Measurements from ENCODE around the gene LBH.

The LBH gene

DNA sequence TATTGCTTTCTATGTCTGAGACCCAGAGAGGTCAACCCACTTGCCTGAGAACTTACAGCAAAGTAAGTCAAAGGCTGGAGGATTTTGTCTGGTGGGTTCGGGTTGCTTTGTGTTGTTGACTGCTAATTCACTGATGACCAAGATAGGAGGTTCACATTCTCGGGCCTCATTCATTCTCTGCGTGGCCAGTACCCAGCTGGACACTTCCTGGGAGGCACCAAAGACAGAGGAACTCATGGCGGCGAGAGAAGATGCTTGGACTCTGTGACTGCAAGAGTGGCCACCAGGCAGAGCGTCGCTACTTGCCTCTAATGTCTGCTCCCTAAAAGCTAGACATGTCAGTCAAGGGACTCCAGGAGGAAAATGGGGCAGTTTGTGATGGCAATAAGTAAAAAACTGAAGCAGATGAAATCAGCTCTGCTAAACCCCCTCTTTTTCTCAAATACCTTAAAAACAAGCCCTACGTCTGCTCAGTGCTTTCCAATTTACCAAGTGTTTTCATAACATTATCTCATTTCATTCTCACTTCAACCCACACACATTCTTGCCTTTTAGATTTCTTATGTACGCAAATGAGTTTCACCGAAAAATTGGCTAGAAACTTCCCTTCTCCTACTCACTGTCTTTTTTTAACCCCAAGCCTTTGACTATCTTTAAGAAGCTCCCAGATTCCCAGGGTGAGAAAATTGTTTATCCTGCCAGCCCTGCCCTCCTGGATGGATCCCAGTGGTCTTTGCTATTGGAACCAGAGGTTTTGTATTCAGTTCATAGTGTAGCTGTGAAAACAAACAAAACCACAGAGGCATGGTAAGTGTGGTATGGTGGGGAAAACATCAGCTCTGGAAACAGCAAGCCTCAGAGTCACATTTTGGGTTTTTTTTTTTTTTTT lies 4.9 kb upstream of the LBH start:
- H3K4me3 ChIP-seq (ENCODE audit: low read length): no peak overlapping the region
- no peak for DNase-seq (ENCODE audit: low read depth)

DNA sequence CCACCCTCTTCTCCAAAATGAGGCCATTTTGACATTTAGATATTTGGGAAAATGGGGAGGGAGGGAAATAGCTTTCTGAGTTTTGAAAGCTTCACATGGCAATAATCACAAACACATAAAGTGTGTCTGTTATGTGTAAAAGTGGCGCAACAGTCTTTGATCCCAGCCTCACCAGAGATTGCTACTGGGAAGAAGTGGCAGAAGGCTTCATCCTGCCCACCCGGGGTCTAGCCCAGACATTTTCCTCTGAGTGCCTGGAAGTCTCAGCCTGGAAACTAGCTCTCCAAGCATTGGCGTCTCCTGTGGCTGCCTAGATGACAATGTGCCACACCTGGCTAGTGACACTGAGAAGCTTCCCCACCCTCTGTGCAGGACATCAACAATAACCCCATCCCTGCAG lies 1.7 kb upstream of the LBH start:
- no peak for DNase-seq (ENCODE audit: low read depth)
- TF ChIP-seq, protein P1, sequence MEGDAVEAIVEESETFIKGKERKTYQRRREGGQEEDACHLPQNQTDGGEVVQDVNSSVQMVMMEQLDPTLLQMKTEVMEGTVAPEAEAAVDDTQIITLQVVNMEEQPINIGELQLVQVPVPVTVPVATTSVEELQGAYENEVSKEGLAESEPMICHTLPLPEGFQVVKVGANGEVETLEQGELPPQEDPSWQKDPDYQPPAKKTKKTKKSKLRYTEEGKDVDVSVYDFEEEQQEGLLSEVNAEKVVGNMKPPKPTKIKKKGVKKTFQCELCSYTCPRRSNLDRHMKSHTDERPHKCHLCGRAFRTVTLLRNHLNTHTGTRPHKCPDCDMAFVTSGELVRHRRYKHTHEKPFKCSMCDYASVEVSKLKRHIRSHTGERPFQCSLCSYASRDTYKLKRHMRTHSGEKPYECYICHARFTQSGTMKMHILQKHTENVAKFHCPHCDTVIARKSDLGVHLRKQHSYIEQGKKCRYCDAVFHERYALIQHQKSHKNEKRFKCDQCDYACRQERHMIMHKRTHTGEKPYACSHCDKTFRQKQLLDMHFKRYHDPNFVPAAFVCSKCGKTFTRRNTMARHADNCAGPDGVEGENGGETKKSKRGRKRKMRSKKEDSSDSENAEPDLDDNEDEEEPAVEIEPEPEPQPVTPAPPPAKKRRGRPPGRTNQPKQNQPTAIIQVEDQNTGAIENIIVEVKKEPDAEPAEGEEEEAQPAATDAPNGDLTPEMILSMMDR (IDR thresholded peaks at IDR 0.05; ENCODE audit: insufficient read depth, low read depth, low read length, missing control alignments): no peak
- no peak overlapping the region for H3K4me3 ChIP-seq (ENCODE audit: low read length)

More for the DNA sequence above, 4.9 kb upstream of the LBH start:
- TF ChIP-seq, protein P1 (IDR thresholded peaks at IDR 0.05; ENCODE audit: insufficient read depth, low read depth, low read length, missing control alignments): no peak

DNA sequence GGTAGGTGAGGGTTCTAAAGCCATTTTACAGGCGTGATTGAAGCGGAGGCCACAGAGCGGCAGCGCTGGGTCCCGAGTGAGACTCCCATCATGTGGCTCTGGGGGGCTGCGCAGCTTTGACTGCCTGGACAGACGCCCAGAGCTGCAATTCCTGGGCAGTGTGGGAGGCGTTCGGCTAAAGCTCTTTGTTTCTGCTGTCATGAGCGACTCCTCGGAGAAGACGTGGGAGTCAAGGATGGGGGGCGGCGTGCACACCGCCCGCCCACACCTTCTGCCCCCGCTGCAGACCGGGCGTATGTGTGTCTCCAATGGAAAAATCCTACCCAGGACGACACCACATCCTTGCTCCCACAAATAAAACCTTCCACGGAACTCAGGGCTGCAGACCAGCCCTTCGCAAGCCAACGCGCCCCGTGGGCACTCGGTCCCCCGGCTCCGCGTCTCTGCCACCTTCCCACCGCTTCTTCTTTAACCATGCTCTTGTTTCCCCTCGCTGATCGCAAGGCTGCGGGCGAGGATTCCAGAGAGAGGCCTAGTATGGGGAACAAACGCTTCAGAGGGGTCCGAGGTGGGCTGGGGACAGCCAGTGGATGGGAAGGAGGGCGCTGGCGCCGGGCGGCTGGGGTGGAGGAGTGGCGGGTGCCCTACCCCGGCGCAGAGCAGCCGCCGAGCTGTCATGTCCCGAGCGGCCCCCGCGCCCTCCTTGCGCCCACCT lies 680 bp upstream of the LBH start:
- DNase-seq (ENCODE audit: low read depth): no peak
- TF ChIP-seq, protein P1 (IDR thresholded peaks at IDR 0.05; ENCODE audit: insufficient read depth, low read depth, low read length, missing control alignments): no peak
- H3K4me3 ChIP-seq (ENCODE audit: low read length): peak overlapping the region; percentile 44

DNA sequence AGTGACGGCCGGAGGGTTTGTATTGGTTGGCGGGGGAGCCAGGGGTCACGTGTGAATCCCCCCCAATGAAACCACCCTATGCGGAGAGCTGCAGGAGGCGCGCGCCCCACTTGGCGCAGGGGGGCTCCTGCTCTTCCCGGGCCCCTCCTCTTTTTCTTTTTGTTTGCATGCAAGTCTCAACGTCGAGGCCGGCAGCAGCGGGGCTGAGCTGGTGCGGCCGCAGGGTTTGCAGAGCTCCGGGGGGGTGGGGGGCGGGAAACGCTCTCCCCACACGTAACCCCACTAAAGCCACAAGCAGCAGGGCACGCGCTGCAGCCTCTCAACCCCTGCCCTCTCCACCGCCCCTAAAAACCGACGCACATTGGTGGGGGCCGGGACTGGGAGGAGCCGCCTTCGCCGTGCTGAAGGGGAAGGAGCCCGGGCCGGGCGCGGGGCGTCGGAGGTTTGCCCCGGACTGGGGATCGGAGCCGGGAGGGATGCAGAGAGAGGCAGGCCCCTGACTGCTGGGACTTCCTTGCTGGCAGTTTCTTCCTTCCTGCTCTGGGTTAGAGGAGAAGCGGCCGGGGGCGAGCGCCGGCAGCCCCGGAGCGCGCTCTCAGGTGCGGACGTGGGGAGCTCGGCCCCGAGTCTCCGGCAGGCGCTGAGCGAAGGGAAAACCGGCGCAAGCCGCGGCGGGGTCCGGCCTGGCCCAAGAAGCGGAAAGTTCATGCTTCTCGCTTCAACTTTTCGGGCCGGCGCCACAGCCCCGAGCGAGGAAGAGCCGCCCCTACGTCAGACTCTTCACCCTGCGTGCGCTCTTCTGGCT lies 864 bp downstream of the LBH start:
- no peak for DNase-seq (ENCODE audit: low read depth)
- TF ChIP-seq, protein P1 (IDR thresholded peaks at IDR 0.05; ENCODE audit: insufficient read depth, low read depth, low read length, missing control alignments): no peak
- H3K4me3 ChIP-seq (ENCODE audit: low read length): peak overlapping the region; percentile 44

DNA sequence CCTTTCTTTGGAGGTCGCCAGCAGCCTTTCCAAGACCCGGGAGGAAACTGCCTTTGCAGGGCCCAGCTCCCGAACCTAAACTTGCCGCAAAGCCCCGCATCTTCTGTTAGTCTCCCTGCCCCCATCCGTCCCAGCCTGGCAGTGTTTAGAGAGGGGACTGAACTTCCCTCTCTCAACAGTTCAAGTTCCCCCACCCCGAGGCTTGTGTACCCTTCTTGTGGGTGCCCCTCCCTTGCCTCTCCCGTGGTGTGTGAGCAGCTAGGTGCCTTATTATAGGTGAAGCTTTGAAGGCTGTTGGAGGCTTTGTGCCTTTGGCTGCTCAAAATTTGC lies 1.4 kb downstream of the LBH start:
- DNase-seq (ENCODE audit: low read depth): no peak
- peak overlapping the region; percentile 44 for H3K4me3 ChIP-seq (ENCODE audit: low read length)
- TF ChIP-seq, protein P1 (IDR thresholded peaks at IDR 0.05; ENCODE audit: insufficient read depth, low read depth, low read length, missing control alignments): no peak

DNA sequence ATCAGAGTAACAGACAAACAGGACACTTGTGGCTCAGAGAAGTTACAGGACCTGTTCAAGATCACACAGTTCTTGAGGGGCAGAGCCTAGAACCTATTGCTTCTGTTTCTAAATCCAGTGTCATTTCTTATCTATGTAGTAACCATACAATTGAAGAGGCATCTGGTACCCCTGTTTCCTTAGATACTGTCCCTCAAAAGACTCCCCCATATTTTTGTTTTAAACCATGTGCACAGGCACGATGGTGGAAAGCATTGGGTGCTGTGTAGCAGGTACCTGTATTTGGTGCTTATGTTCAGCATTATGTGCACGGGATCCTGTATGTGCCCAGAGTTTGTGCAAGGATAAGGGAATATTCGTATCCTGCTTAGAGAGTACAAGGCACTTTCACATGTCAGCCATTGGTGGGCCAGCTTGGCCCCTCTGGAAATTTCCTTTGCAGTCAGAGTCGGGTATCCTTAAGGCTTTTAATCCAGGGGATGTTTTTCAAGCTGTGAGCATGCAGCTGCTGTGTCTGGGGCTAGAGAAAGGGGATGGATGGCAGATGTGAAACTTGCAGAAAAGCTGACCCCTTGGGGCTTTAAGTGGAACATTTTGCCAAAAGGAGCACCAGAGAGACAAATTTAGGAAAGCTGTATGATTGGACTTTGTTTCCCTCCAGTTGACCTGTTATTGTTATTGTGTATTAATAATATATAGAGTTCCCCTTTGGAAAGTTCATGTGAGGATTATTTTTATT lies 2.1 kb downstream of the LBH start:
- no peak for DNase-seq (ENCODE audit: low read depth)
- TF ChIP-seq, protein P1 (IDR thresholded peaks at IDR 0.05; ENCODE audit: insufficient read depth, low read depth, low read length, missing control alignments): no peak
- no peak overlapping the region for H3K4me3 ChIP-seq (ENCODE audit: low read length)

Measured in epithelial cell of esophagus (primary cell).